DMS 273 treated with DMSO at 0.1 percent for 48 hours (cell line): Measurements from ENCODE around the gene ELF1.

Experiments used
- DNase-seq: peaks from one replicate; lab custom pipeline; 2025; lab: John Stamatoyannopoulos, UW

Gene ELF1

GRCh38 chr13:41019011-41019487 lies at the start of gene ELF1:
TSS of gene ELF1 (minus strand) at chr13:41019316. CDS start at chr13:40982054, 37,262 bp downstream.
- DNase-seq = no peak

- no peak for DNase-seq
Observed at GRCh38 chr13:41065078-41065477, 46.0 kb upstream of the ELF1 start.

GRCh38 chr13:41064493-41064892 lies 45.4 kb upstream of the ELF1 start:
- DNase-seq = no peak

- no peak for DNase-seq
Observed at GRCh38 chr13:41061914-41062837, 43.1 kb upstream of the ELF1 start.

GRCh38 chr13:41061075-41061913 lies 42.2 kb upstream of the ELF1 start, which contains the start of gene WBP4:
TSS of gene WBP4 (plus strand) at chr13:41061509. CDS start at chr13:41061674, 165 bp downstream.
- peak; percentile 84 for DNase-seq

GRCh38 chr13:41060724-41061074 lies 41.6 kb upstream of the ELF1 start:
- peak; percentile 50 for DNase-seq

GRCh38 chr13:41060082-41060723 lies 41.1 kb upstream of the ELF1 start:
- peak; percentile 75 for DNase-seq

GRCh38 chr13:41059456-41060081 lies 40.5 kb upstream of the ELF1 start:
- DNase-seq = peak; percentile 24

- DNase-seq = no peak
Observed at GRCh38 chr13:41058295-41059070, 39.4 kb upstream of the ELF1 start.

GRCh38 chr13:41056826-41057711 lies 38.0 kb upstream of the ELF1 start:
- DNase-seq = no peak

- DNase-seq = no peak
Observed at GRCh38 chr13:41056194-41056593, 37.1 kb upstream of the ELF1 start.

- no peak for DNase-seq
Observed at GRCh38 chr13:41054919-41055619, 36.0 kb upstream of the ELF1 start.

- DNase-seq = peak; percentile 15
Observed at GRCh38 chr13:41054212-41054877, 35.2 kb upstream of the ELF1 start.

GRCh38 chr13:41053384-41053826 lies 34.3 kb upstream of the ELF1 start:
- no peak for DNase-seq

- DNase-seq = no peak
Observed at GRCh38 chr13:41052441-41052840, 33.3 kb upstream of the ELF1 start.

- no peak for DNase-seq
Observed at GRCh38 chr13:41049480-41050440, 30.6 kb upstream of the ELF1 start.

GRCh38 chr13:41048640-41049039 lies 29.5 kb upstream of the ELF1 start:
- no peak for DNase-seq
